ENCODE measurements around the gene LDB2.
"Not testable (repeated sequence)": the region's sequence is repeated elsewhere in the genome, so short reads cannot be mapped to it uniquely, and the experiment has no call there.

Gene LDB2

GRCh38 chr4:16674082-16674481, 224.4 kb downstream of the LDB2 start:
- no peak for DNase-seq

GRCh38 chr4:16672421-16672820, 226.0 kb downstream of the LDB2 start:
- DNase-seq = no peak

- DNase-seq = no peak
Observed at GRCh38 chr4:16671741-16672140, 226.7 kb downstream of the LDB2 start.

DNA sequence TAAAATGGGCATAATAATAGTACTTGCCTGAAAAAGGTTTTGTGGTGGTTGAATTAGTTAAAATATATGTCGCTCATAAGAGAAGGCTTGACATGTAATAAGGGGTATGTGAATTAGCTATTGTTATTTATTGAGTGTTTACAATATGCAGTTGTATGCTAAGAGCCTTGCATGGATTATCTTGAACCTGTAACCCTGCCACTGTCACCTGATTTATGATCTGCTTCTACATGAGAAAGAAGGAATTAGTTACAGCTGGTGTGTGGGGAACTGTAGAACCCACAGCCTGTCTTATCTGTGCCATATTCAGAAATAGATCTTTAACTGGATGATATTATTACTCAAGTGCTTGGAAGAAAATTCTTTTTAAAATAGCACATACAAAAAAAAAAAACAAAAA, 227.7 kb downstream of the LDB2 start:
- no peak for DNase-seq

DNA sequence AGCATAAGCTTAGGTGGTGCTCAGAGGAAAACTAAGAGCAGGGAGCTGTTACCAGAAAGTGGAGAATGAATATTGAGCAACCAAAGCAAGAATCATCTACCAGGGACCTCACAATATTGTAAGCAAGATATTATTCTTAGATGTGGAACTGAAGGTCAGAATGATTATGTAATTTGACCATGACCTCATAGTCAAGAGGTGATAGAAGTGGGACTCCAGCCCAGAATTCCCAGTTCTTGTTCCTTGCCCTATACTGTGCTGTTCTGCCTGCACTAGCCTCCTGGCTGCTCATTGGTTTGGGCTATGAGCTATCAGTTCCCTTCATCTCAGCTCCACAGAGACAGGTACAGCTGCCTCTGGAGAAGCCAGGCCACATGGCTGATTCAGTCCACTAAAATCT, 229.4 kb downstream of the LDB2 start:
- DNase-seq = no peak

DNA sequence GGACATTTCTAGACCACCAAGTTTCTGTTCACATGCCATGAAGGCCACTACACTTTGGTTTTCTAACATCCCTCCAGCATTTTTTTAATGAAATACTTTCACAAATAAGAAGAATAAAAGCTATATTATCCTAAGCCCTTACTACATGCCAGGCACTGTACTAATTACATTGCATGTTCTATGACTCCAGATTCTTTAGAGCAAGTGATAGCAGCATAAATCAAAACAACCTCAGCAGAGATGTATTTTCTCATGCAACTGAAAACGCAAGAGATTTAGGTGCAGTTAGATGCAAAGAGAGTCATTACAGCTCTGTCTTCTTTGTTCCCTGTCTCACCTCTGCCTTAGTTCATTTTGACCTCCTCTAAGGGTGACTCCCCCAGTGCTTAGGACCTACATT, 230.0 kb downstream of the LDB2 start:
- no peak for DNase-seq

DNA sequence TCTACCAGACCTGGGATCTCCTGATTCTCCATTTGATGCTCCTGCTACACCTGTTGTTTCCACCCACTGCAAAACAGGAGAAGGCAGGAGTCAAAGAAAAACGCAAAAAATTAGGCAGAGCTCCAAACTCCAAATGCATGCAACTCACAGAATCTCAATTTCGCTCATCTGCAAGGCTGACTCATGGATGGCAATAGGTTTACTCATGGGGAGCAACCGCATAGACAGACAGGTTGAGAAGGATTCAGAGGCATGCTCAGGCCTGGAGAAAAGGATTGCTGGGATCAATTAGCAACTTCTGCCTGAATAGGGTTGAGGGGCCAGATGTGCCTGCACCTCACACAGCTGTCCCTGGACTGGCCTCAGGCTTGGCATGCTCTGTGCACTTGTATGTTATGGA, 231.0 kb downstream of the LDB2 start:
- DNase-seq = no peak

- no peak for DNase-seq
Observed at GRCh38 chr4:16665942-16666551, 232.4 kb downstream of the LDB2 start.

DNA sequence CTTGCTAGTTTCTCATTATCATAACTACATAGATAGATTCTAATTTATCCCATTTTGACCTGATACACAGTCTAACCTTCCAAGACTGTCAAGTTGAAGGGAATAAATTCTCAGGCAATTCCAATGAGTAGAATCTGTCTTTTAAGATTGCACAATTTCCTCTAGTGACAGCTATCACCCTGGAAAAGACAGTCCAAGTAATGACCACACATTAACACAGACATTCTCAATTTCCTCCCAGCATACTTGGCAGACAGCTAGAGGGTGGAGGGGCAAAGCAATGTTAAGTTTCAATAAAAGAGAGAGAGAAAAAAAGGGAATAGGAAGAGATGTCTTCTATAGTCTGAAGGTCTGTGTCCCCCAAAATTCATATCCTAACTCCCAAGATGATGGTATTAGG, 234.7 kb downstream of the LDB2 start:
- DNase-seq = no peak

GRCh38 chr4:16663307-16663706, 235.1 kb downstream of the LDB2 start:
- no peak for DNase-seq

DNA sequence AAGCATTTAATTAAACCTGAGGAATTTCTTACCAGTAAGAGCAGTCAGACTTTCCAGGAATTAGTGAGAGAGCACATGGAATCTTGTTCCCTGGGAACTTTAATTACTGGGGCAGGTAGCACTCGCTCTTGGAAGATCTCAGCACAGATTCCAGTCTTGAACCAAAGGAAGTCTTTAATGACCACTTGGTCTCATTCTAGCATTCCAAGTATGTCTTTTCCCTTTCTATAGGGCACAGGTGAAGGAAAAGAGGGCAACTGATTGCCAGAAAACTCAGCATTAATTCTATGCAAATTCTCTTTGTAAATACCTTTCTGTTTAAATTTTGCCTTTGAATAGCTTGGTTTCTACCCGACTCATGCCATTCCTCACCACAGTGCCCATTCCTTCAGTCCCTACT, 236.6 kb downstream of the LDB2 start:
- no peak for DNase-seq

- DNase-seq = no peak
Observed at GRCh38 chr4:16660656-16661055, 237.8 kb downstream of the LDB2 start.

GRCh38 chr4:16659694-16660093, 238.8 kb downstream of the LDB2 start:
- no peak for DNase-seq

DNA sequence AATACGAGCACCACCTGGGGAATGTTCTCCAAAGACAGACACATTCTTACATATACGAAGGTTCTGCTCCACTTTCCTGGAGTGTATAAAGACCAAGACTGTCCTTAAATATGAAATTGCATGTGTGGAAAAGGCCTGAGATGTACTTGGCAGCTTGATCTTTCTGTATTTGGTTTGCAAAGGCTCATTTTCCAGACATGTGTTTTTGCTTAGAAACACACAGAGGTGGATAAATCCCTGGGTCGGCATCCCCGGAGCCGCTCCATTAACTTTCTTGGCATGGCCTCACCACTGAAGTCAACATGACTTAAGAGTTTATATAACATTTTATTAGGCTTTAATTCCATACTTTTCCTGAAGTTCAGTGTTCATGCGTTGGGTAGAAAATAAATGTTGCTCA, 239.4 kb downstream of the LDB2 start:
- DNase-seq = no peak

DNA sequence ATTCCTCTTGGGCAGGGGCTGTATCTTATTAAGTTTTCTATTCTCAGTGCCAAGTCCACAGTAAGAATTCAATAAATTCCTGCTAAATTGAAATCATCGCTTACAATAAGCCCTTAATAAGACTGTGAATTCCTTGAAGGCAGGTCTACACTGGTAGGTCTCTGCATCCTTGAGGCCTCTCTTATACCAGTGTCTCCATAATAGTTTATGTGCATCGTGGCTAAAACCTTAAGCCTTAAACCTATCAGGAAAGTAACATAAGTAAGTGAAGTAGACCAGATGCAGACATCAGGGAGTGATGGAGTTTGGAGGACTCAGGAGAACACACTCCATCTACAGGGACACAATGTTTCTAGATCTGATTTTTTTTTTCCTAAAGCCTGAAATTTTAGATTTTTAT, 240.3 kb downstream of the LDB2 start:
- no peak for DNase-seq

DNA sequence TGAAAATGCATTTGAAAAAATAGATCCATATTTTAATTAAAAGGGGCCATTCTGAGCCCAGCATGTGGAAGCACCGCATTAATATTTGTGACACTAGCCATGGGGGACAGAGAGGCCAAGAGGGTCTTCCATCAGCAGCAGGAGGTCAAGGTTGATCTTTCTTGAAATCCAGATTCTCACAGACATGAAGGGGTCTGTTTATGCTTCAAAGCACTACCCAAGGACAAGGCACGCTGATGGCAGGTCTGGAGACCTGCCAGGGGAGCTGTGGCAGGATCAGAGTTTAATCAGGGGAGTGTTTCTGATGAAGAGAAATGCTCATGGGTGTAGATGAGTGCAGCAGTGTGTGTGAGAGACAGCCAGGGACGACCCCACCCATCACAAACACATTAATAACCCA, 243.3 kb downstream of the LDB2 start:
- no peak for DNase-seq

DNA sequence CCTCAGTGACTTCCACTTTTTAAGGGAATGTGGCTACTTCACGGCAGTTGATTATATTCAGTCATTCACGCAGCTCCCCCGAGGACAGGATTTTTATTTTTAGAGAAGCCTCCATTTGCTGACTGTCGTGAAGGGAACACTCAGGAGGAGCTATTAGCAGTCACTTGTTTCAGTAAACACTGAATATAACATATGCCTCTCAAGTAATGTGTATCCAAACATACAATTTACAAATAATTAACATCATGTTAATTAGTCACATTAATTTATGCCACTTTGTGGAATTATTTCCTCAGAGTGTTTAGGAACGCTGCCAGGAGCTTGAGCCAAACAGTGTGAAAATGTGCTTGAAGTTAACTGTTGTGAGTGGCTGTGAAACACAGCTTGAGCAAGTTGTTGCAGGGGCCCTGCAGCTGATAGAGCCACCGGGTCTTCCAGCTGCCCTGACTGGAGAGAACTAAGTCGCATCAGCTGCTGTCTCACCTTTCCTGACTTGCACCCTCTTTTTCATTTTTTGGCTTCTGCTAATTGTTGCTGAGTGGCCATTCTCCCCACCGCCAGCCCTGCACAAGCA, 245.6 kb downstream of the LDB2 start:
- DNase-seq = no peak

- no peak for DNase-seq
Observed at GRCh38 chr4:16646459-16646858, 252.0 kb downstream of the LDB2 start.

DNA sequence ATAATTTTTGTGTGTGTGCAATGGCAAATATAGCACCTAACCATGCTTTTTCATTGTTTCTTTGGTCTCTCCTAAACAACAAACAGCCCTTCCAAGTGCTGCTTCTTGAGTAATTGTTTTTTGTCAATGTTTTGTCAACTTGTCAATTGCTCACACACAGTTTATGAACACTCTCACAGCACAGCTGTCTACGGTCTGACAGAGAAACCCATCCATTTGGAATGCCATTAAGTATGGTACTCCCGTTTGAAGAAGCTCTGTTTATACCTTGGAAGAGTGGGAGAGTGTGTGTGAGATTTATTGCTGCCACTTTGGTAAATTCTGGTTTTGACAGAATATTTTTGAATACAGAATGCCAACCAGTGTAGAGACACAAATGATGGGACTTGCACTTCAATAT, 254.6 kb downstream of the LDB2 start:
- DNase-seq = no peak

- DNase-seq = no peak
Observed at GRCh38 chr4:16642897-16643296, 255.5 kb downstream of the LDB2 start.

DNA sequence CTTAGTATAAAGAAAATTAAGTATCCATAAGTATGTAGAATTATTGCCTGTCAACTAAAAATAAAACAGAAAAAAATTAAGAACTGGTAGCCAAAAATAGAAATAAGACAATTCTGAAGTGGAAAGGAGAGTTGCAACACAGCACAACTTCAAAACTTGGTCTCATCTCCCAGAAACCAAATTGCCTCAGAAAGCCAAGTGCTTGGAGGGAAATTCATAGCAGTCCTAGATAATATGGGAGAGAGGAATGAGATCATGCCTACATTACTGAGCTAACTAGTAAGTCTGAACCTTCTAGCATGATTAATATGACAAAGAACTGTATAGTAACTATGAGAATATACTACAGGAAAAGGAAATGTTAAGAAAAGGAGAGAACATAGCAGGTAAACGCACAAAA, 256.5 kb downstream of the LDB2 start:
- DNase-seq = no peak

DNA sequence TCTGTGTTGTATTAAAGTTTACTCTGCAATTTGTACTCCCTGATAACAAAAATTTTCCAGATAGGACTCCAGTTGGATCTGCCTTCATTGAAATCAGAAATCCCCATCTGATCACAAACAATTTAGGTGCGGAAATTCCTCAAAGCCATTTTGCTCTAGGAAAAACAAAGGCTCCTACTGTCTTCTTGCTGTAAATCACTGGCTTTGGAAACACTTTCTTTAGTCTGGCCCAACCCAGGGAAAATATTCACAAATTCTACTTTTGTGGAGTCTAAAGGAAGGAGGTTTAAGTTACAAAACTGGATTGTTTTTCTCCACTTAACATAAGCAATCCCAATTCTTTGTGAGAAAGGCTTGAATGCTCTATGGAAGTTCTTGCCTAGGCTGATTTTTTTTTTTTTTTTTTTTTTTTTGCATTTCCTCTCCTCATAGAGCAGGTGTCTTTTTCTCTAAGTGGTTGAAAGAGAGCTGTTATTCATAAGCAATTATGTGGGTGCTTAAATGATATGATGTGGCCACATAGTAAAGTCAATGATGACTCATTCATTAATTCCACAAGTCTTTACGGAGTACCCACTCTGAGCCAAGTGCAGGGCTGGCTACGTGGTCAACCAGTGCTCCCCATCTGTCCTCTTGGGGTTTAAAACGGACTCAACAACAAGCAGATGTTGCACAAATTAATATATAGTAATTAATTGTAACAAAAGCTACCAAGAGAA, 261.4 kb downstream of the LDB2 start:
- DNase-seq = no peak

- DNase-seq = no peak
Observed at GRCh38 chr4:16636304-16636703, 262.1 kb downstream of the LDB2 start.

DNA sequence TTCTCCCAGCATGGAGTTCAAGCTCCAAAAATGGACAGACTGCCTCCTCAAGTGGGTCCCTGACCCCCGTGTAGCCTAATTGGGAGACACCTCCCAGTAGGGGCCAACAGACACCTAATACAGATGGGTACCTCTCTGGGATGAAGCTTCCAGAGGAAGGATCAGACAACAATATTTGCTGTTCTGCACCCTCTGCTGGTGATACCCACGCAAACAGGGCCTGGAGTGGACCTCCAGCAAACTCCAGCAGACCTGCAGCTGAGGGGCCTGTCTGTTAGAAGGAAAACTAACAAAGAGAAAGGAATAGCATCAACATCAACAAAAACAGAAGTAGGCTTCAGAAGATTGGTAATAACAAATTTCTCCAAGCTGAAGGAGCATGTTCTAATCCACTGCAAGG, 269.2 kb downstream of the LDB2 start:
- DNase-seq = not testable (repeated sequence)

GRCh38 chr4:16628835-16629234, 269.6 kb downstream of the LDB2 start:
- DNase-seq = not testable (repeated sequence)

All from NCI-H2081 treated with DMSO at 0.1 percent for 48 hours (cell line).